GM12865 (cell line): ENCODE results near the gene MAP3K7CL.

Experiments
- DNase-seq: peaks from one replicate; pipeline ENCODE4 v3.0.0; 2010; ENCODE audit warnings: low read depth
- H3K4me3 ChIP-seq: 2 replicates; pipeline ENCODE4 v1.5.1; 2011; ENCODE audit warnings: mild to moderate bottlenecking, low read depth, low read length, control low read depth
- TF ChIP-seq, protein P1 (sequence below): IDR thresholded peaks from 2 replicates; pipeline ENCODE4 v1.5.1; 2011; ENCODE audit warnings: low read length, control low read depth, low read depth, inconsistent platforms; ENCODE audit not compliant: insufficient read depth; ENCODE audit errors: missing control alignments

MAP3K7CL gene

DNA sequence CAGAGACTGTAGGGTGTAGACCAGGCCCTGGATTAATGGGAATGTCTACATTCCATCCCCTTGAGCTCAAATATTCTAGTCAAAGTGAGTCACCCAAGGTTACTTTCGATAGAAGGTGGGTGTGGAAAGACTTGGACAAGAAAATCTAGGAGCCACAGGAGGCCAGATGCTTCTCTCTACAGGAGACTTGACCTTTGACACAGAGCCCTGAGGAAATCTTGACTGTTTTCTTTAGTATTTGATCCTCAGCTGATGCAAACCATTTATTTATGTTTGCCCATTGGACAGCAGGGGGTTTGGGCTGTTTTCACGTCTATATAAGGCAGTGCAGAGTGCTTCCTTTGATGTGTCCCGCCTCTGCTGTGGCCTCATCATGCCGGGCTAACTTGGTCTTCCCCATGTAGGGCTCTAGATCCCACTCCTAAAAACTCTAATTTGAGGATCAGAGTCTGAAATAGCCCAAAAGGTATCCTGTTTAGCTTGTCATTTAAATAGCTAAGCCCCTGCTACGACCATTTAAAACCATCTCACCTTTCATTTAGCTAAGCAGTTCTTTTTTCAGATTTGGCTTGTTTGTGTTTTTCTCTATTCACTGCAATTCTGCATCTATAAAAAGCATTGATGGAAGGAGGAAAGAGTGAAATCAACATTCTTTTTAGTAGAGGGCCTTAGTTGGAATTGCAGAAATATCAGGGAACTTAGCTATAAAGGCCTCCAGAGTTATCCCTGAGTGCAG is 15.5 kb upstream of the MAP3K7CL start:
- DNase-seq = no peak
- TF ChIP-seq, protein P1, sequence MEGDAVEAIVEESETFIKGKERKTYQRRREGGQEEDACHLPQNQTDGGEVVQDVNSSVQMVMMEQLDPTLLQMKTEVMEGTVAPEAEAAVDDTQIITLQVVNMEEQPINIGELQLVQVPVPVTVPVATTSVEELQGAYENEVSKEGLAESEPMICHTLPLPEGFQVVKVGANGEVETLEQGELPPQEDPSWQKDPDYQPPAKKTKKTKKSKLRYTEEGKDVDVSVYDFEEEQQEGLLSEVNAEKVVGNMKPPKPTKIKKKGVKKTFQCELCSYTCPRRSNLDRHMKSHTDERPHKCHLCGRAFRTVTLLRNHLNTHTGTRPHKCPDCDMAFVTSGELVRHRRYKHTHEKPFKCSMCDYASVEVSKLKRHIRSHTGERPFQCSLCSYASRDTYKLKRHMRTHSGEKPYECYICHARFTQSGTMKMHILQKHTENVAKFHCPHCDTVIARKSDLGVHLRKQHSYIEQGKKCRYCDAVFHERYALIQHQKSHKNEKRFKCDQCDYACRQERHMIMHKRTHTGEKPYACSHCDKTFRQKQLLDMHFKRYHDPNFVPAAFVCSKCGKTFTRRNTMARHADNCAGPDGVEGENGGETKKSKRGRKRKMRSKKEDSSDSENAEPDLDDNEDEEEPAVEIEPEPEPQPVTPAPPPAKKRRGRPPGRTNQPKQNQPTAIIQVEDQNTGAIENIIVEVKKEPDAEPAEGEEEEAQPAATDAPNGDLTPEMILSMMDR = no peak
- H3K4me3 ChIP-seq = no peak overlapping the region

DNA sequence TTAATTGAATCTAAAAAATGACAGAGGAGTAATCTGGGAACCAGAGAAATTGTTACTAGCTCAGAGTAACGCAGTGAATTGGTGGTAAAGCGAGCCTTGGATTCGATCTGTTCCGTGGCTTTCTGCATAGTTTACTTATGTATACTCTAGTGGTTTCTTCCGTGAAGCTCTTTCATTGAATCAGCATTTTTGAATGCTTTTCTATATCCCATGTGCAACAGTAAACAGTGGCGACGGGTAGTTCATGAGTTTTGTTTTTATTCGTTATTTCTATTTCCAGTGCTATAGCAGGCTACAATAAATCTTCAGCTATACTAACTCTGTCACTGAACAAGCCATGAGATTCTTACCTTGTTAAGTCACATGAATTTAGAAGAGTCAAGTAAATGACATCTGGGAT is 14.5 kb upstream of the MAP3K7CL start:
- TF ChIP-seq, protein P1 = no peak
- no peak overlapping the region for H3K4me3 ChIP-seq
- DNase-seq = no peak

DNA sequence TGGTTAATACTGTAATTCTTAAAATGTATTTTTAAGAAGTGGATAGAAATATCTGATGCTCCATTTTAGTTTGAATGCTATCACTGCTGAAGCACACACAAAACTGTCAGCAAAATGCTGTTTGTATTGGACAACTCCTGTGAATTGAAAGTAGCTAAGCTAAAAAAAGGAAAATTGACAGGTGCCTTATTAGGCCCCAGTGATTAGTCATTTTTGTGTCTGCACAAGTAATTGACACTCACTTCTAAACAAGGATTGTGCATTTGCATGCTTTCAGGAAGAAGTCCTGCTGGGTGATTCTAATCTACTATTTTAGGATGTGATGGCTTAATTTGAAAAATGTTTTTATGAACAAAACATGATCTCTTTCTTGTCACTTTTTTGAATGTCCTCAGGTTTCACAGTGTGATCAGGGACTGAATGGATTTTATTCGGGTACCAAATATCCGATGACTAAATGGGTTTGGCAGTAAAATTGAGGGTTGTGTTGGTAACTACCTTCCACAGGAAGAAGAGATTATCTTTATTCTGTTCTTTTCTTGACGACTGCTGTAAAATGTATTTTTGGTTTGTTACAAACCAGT is 13.0 kb upstream of the MAP3K7CL start:
- peak; percentile 64 for DNase-seq
- H3K4me3 ChIP-seq = no peak overlapping the region
- TF ChIP-seq, protein P1 = no peak

DNA sequence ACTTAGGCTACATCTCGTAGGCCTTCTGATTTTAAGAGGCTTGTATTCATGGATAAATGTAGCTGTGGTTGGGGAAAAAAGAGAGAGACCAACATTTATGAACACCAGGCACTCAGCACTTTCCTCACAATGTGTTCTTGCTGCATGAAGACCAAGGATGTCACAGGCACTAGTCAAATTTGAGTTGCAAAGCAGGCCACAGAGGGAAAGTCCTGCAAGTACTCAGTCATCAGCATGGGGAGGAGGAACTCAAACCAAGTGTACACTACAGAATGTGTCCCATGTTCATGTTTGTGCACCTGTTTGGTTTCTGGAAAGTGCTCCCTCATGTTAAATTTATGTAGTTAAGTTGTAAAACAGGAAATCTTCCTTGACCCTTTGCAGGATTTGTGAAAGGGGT is 8.7 kb upstream of the MAP3K7CL start:
- H3K4me3 ChIP-seq = peak overlapping the region; percentile 35
- TF ChIP-seq, protein P1 = no peak
- DNase-seq = peak; percentile 84

DNA sequence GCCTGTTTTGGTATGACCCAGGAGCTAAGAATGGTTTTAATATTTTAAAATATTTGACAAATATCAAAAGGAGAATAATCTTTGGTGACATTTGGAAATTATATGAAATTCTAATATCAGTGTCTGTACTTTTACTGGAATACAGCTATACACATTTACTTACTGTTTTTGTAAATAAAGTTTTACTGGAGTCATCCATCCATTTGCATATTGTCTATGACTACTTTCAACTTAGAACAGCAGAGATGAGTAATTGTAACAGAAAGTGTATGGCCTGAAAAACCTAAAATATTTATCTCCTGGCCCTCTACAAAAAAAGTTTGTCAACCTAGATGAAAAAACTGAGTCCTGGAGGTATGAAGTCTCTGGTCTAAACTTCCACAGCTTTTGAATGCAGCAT is 5.8 kb upstream of the MAP3K7CL start:
- H3K4me3 ChIP-seq = 0 out of 2 replicates have a peak overlapping the region, but pooled peaks have one; percentile 10
- DNase-seq = peak; percentile 35
- TF ChIP-seq, protein P1 = no peak

DNA sequence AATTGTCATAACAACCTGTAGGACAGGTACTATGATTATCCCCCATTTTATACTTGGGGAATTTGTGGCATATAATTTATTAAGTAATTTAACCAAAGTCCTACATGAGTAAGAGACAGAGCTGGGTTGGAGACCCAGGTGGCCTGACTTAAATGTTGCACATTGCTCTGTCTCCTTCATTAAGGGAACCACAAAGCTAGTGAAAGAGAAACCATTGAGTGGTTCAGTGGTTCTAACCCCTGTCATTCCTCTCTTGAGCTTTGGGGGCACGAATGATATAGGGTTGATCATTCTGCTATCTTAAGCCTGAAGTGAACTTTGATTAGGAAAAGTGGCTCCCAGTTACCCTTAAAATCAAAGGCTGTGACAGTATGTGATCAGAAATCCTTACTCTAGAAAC is 5.3 kb upstream of the MAP3K7CL start:
- TF ChIP-seq, protein P1 = no peak
- H3K4me3 ChIP-seq = no peak overlapping the region
- peak; percentile 81 for DNase-seq

DNA sequence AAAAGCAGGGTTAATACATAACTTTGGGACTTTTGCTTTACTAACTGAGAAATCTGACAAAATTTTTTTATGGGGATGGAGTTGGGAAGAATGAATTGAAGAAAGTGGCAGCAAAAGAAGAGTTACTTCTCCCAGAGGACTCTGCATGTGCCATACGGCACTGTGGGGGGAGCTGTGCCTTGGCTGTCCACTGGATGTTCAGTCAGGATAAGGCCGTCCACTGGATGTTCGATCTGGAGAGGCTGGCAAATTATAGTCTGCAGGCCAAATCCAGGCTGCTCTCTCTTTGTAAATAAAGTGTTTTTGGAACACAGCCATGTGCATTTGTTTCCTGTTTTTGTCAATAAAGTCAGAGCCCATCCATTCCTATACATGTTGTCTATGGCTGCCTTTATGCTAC is 4.5 kb upstream of the MAP3K7CL start:
- no peak for DNase-seq
- TF ChIP-seq, protein P1 = no peak
- H3K4me3 ChIP-seq = no peak overlapping the region
